Activated T-cell treated with anti-CD3 and anti-CD28 coated beads, Interleukin-2, amount 50 U/mL, for 4 hours (primary cell): ENCODE results near the gene ZBTB3. TPM values are rescaled to one million over a fixed set of nuclear protein-coding genes. Genes with fewer than 3 reads are reported as not detected.
A peak's percentile ranks its signal among the peaks of the same experiment; 100 is the strongest.

ENCODE experiments used
- ATAC-seq, 2 donors: fragments of 200-7000 bp; cut with Tn5 transposase; one replicate each; pipeline ENCODE4 v1.10.0; 2021
- DNase-seq: peaks from one replicate; pipeline ENCODE4 v3.0.0-alpha.2; 2020
- H3K27me3 Mint-ChIP-seq: one replicate; pipeline ENCODE4 v1.8.0; 2021; ENCODE audit warnings: low read depth, mixed read lengths
- H3K36me3 Mint-ChIP-seq: one replicate; pipeline ENCODE4 v1.8.0; 2022; ENCODE audit warnings: mixed read lengths; ENCODE audit not compliant: insufficient read depth
- H3K4me1 Mint-ChIP-seq: one replicate; pipeline ENCODE4 v1.8.0; 2021; ENCODE audit warnings: low read depth, mixed read lengths
- H3K4me3 Mint-ChIP-seq: one replicate; pipeline ENCODE4 v1.8.0; 2021; ENCODE audit warnings: mild to moderate bottlenecking, moderate library complexity, mixed read lengths
- H3K9me3 Mint-ChIP-seq: one replicate; pipeline ENCODE4 v1.8.0; 2021; ENCODE audit warnings: mixed read lengths
- total RNA-seq, 3 donors: library from RNA; stranded (reverse); gene quantifications; one replicate each; pipeline ENCODE4 v1.2.1, GENCODE V29; 2021

Gene ZBTB3
- total RNA-seq = 1 to 10 TPM; 5.7 to 6.9 (median 6.5) TPM

GRCh38 chr11:62753736-62754603 lies at the start of gene ZBTB3:
ZBTB3 (minus strand) TSS chr11:62754160; CDS start chr11:62753664, 496 bp downstream.
- peak; percentile 98 to 99 for ATAC-seq
- Mint-ChIP-seq H3K4me1 (peaks cover 22% of the 10 kb centered on the region), H3K4me3 (peak within 1 kb of the TSS; percentile 97), H3K27me3 (no peaks in the 10 kb centered on the region), H3K9me3 (no peaks in the 10 kb centered on the region), H3K36me3 (peaks cover 5% of the 10 kb centered on the region)
- peak; percentile 95 for DNase-seq

- no peaks in the 10 kb centered on the region for H3K9me3 Mint-ChIP-seq
- ATAC-seq (no peak), DNase-seq (no peak)
- no peaks in the 10 kb centered on the region for H3K27me3 Mint-ChIP-seq
- peaks cover 19% of the 10 kb centered on the region for H3K4me1 Mint-ChIP-seq
- H3K4me3 Mint-ChIP-seq = no peak overlapping the region
- H3K36me3 Mint-ChIP-seq = peaks cover 52% of the 10 kb centered on the region
These were observed 47.1 kb upstream of the ZBTB3 start for GRCh38 chr11:62801071-62801470.

- no peaks in the 10 kb centered on the region for H3K27me3 Mint-ChIP-seq
- ATAC-seq = no peak
- DNase-seq = no peak
- peaks cover 16% of the 10 kb centered on the region for H3K4me1 Mint-ChIP-seq
- no peak overlapping the region for H3K4me3 Mint-ChIP-seq
- H3K36me3 Mint-ChIP-seq = peaks cover 66% of the 10 kb centered on the region
- H3K9me3 Mint-ChIP-seq = no peaks in the 10 kb centered on the region
These were observed 45.5 kb upstream of the ZBTB3 start for GRCh38 chr11:62799486-62799885.

- Mint-ChIP-seq H3K4me1 (peaks cover 13% of the 10 kb centered on the region), H3K4me3 (no peak overlapping the region), H3K9me3 (no peaks in the 10 kb centered on the region), H3K36me3 (peaks cover 53% of the 10 kb centered on the region), H3K27me3 (no peaks in the 10 kb centered on the region)
- DNase-seq (no peak), ATAC-seq (no peak)
These were observed 42.3 kb upstream of the ZBTB3 start for GRCh38 chr11:62796281-62796680.

- Mint-ChIP-seq H3K36me3 (peaks cover 41% of the 10 kb centered on the region), H3K27me3 (no peaks in the 10 kb centered on the region), H3K4me3 (no peak overlapping the region), H3K4me1 (peaks cover 31% of the 10 kb centered on the region), H3K9me3 (no peaks in the 10 kb centered on the region)
- DNase-seq (no peak), ATAC-seq (no peak)
These were observed 40.3 kb upstream of the ZBTB3 start for GRCh38 chr11:62794201-62794775.

- Mint-ChIP-seq H3K9me3 (no peaks in the 10 kb centered on the region), H3K4me1 (peaks cover 47% of the 10 kb centered on the region), H3K4me3 (peak overlapping the region; percentile 90), H3K27me3 (no peaks in the 10 kb centered on the region), H3K36me3 (peaks cover 29% of the 10 kb centered on the region)
- DNase-seq (no peak), ATAC-seq (no peak)
These were observed 38.2 kb upstream of the ZBTB3 start for GRCh38 chr11:62792202-62792575.

GRCh38 chr11:62791501-62792201 lies 37.7 kb upstream of the ZBTB3 start, which contains the start of gene TMEM223:
TMEM223 (minus strand) TSS chr11:62792006; CDS start chr11:62791994, 12 bp downstream.
- no peaks in the 10 kb centered on the region for H3K9me3 Mint-ChIP-seq
- no peaks in the 10 kb centered on the region for H3K27me3 Mint-ChIP-seq
- peaks cover 27% of the 10 kb centered on the region for H3K36me3 Mint-ChIP-seq
- H3K4me3 Mint-ChIP-seq = peak within 1 kb of the TSS; percentile 90
- DNase-seq (peak; percentile 85), ATAC-seq (peak; percentile 77 to 81)
- peaks cover 48% of the 10 kb centered on the region for H3K4me1 Mint-ChIP-seq

- peaks cover 11% of the 10 kb centered on the region for H3K36me3 Mint-ChIP-seq
- no peaks in the 10 kb centered on the region for H3K9me3 Mint-ChIP-seq
- ATAC-seq (no peak), DNase-seq (no peak)
- H3K4me3 Mint-ChIP-seq = peak overlapping the region; percentile 93
- H3K4me1 Mint-ChIP-seq = peaks cover 57% of the 10 kb centered on the region
- H3K27me3 Mint-ChIP-seq = no peaks in the 10 kb centered on the region
These were observed 35.6 kb upstream of the ZBTB3 start for GRCh38 chr11:62789576-62789975.

- H3K36me3 Mint-ChIP-seq = peaks cover 6% of the 10 kb centered on the region
- ATAC-seq = no peak
- H3K9me3 Mint-ChIP-seq = no peaks in the 10 kb centered on the region
- peaks cover 54% of the 10 kb centered on the region for H3K4me1 Mint-ChIP-seq
- H3K4me3 Mint-ChIP-seq = peak overlapping the region; percentile 93
- DNase-seq = no peak
- no peaks in the 10 kb centered on the region for H3K27me3 Mint-ChIP-seq
These were observed 35.0 kb upstream of the ZBTB3 start for GRCh38 chr11:62788991-62789390.

GRCh38 chr11:62787005-62787759 lies 33.2 kb upstream of the ZBTB3 start, which contains the start of gene TMEM179B:
TMEM179B (plus strand) TSS chr11:62787402; CDS start chr11:62787432, 30 bp downstream.
- Mint-ChIP-seq H3K36me3 (peaks cover 6% of the 10 kb centered on the region), H3K4me1 (peaks cover 47% of the 10 kb centered on the region), H3K27me3 (no peaks in the 10 kb centered on the region), H3K4me3 (peak within 1 kb of the TSS; percentile 93), H3K9me3 (no peaks in the 10 kb centered on the region)
- peak; percentile 97 for DNase-seq
- peak; percentile 69 to 71 for ATAC-seq

- Mint-ChIP-seq H3K4me3 (peak overlapping the region; percentile 85), H3K9me3 (no peaks in the 10 kb centered on the region), H3K36me3 (peaks cover 5% of the 10 kb centered on the region), H3K4me1 (peaks cover 44% of the 10 kb centered on the region), H3K27me3 (no peaks in the 10 kb centered on the region)
- peak; percentile 79 for DNase-seq
- peak; percentile 70 to 74 for ATAC-seq
These were observed 32.5 kb upstream of the ZBTB3 start for GRCh38 chr11:62786318-62787004.

- H3K4me1 Mint-ChIP-seq = peaks cover 14% of the 10 kb centered on the region
- no peak for DNase-seq
- no peaks in the 10 kb centered on the region for H3K27me3 Mint-ChIP-seq
- no peak for ATAC-seq
- no peak overlapping the region for H3K4me3 Mint-ChIP-seq
- no peaks in the 10 kb centered on the region for H3K9me3 Mint-ChIP-seq
- H3K36me3 Mint-ChIP-seq = peaks cover 9% of the 10 kb centered on the region
These were observed 28.8 kb upstream of the ZBTB3 start for GRCh38 chr11:62782753-62783152.

GRCh38 chr11:62778441-62778840 lies 24.5 kb upstream of the ZBTB3 start:
- DNase-seq (no peak), ATAC-seq (peak in 1 of 2 donors; percentile 30)
- Mint-ChIP-seq H3K27me3 (no peaks in the 10 kb centered on the region), H3K36me3 (peaks cover 23% of the 10 kb centered on the region), H3K4me1 (peaks cover 9% of the 10 kb centered on the region), H3K4me3 (no peak overlapping the region), H3K9me3 (no peaks in the 10 kb centered on the region)
